ENCODE data around the gene SPIN3.
A peak's percentile ranks its signal among the peaks of the same experiment; 100 is the strongest.
"Not testable (repeated sequence)": the region's sequence is repeated elsewhere in the genome, so short reads cannot be mapped to it uniquely, and the experiment has no call there.

SPIN3 gene

GRCh38 chrX:56995271-56995994 lies at the start of gene SPIN3:
Gene SPIN3 (minus strand): TSS chrX:56995541. CDS start chrX:56994947, 594 bp downstream.
- peak; percentile 61 to 87 (median 61) for DNase-seq

GRCh38 chrX:57044245-57044644 lies 48.9 kb upstream of the SPIN3 start:
- DNase-seq: no peak

GRCh38 chrX:57037265-57037664 lies 41.9 kb upstream of the SPIN3 start:
- DNase-seq: not testable (repeated sequence)

GRCh38 chrX:56994375-56995270 lies 718 bp downstream of the SPIN3 start:
- DNase-seq: no peak

- no peak for DNase-seq
Measured at GRCh38 chrX:56987741-56988140, 7.6 kb downstream of the SPIN3 start.

GRCh38 chrX:56986138-56986537 lies 9.2 kb downstream of the SPIN3 start:
- no peak for DNase-seq

- peak; percentile 1 to 72 (median 24) for DNase-seq
Measured at GRCh38 chrX:56978172-56978571, 17.2 kb downstream of the SPIN3 start.

- DNase-seq: peak in 1 of 3 experiments; percentile 13
Measured at GRCh38 chrX:56975611-56976010, 19.7 kb downstream of the SPIN3 start.

GRCh38 chrX:56974408-56974807 lies 20.9 kb downstream of the SPIN3 start:
- no peak for DNase-seq

- DNase-seq: no peak
Measured at GRCh38 chrX:56969559-56969958, 25.8 kb downstream of the SPIN3 start.

GRCh38 chrX:56968980-56969379 lies 26.4 kb downstream of the SPIN3 start:
- DNase-seq: no peak

GRCh38 chrX:56963377-56963776 lies 32.0 kb downstream of the SPIN3 start:
- DNase-seq: no peak

- DNase-seq: no peak
Measured at GRCh38 chrX:56947699-56948098, 47.6 kb downstream of the SPIN3 start.

- not testable (repeated sequence) for DNase-seq
Measured at GRCh38 chrX:56946201-56946600, 49.1 kb downstream of the SPIN3 start.

- DNase-seq: not testable (repeated sequence)
Measured at GRCh38 chrX:56945226-56945625, 50.1 kb downstream of the SPIN3 start.

GRCh38 chrX:56943264-56943663 lies 52.1 kb downstream of the SPIN3 start:
- DNase-seq: no peak
